ENCODE data around the gene SEL1L3.

SEL1L3 gene

DNA sequence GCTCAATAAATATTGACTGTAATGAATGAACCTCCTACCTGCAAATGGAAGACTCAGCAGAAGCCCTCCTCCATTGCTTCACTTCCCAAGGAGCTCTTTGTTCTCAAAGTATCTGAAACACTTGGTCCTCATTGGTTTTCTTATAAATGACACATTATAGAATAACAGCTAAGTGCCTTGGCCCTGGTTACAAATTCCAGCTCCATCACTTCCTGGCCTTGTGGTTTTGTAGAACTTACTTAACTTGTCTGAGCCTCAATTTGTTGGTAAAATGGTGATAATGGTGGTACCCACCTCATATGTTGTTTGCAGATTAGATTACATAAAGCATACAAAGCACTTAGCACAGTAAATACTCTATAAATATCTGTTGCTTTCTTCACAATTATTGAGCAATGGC is 26.0 kb upstream of the SEL1L3 start:
- no peak overlapping the region for H3K4me3 ChIP-seq (ENCODE audit: low read depth, low read length)
- TF ChIP-seq, protein P1, sequence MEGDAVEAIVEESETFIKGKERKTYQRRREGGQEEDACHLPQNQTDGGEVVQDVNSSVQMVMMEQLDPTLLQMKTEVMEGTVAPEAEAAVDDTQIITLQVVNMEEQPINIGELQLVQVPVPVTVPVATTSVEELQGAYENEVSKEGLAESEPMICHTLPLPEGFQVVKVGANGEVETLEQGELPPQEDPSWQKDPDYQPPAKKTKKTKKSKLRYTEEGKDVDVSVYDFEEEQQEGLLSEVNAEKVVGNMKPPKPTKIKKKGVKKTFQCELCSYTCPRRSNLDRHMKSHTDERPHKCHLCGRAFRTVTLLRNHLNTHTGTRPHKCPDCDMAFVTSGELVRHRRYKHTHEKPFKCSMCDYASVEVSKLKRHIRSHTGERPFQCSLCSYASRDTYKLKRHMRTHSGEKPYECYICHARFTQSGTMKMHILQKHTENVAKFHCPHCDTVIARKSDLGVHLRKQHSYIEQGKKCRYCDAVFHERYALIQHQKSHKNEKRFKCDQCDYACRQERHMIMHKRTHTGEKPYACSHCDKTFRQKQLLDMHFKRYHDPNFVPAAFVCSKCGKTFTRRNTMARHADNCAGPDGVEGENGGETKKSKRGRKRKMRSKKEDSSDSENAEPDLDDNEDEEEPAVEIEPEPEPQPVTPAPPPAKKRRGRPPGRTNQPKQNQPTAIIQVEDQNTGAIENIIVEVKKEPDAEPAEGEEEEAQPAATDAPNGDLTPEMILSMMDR (IDR thresholded peaks at IDR 0.05; ENCODE audit: borderline replicate concordance, insufficient read depth, low read depth, low read length), result no peak

DNA sequence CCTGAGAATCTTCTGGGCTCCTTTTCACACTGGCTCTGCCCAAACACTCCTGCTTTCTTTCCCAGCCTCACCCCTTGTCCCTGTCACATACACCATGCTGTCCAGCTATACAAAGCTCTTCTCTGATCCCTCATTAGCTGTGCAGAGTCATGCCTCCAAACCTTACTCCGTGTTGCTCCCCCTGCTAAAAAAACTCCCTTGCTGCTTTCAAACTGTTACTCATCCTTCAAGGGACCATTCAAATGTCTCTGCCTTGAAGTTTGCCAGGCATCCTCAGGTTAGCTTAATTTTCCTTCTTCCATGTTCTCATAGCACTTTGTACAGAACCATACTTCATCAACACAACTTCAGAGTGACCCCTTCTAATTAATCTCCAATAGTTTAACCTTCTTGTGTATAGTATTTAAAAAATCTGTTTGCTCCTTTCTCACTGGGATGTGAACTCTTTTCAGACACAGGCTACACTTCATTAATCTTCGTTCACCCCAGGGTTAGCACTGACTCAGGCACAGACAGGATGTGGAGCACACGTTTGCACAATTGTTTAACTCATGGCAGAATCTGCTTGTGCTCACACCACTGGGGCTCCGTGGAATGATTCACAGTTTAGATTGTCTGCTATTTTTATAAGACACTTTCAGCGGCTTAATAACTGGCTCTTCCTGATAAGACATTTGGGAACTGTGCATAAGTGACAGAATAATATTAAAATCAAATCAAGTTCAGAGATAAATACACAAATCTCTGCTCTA is 21.4 kb upstream of the SEL1L3 start:
- TF ChIP-seq, protein P1 (IDR thresholded peaks at IDR 0.05; ENCODE audit: borderline replicate concordance, insufficient read depth, low read depth, low read length), result no peak
- no peak overlapping the region for H3K4me3 ChIP-seq (ENCODE audit: low read depth, low read length)

DNA sequence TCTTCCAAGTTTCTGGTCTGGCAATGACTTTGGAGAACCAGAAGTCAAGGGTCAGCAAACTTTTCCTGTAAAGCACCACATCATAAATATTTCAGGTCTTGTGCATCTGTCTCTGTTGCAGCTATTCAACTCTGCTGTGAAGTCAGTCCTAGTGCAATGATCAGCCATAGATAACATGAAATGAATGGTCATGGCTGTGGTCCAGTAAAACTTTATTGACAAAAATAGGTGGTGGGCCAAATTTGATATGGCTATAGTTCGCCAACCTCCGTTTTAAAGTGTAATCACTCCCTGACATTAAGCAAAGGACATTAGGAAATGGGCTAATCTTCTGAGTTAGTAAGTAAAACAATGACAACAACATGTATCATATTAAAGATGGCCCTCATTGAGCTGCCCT is 20.8 kb upstream of the SEL1L3 start:
- TF ChIP-seq, protein P1 (IDR thresholded peaks at IDR 0.05; ENCODE audit: borderline replicate concordance, insufficient read depth, low read depth, low read length), result no peak
- H3K4me3 ChIP-seq (ENCODE audit: low read depth, low read length), result no peak overlapping the region

DNA sequence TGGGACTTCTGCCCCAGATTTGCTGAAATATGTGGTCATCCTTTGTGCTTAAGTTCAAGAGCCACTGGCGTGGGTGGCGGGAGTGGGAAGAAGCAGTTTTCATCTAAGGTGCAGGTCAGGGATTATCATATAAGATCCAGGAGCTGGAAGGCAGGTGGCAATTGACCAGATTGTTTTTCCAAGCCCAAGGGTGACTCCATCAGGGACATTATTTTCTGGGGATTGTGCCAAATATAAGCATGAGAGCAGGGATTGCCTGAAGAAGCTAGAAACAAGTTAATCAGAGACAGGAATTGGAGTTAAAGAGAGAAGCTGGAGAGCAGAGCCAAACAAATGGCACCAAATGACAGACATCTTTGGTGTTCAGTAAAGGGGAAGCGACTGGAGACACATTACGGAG is 19.4 kb upstream of the SEL1L3 start:
- TF ChIP-seq, protein P1 (IDR thresholded peaks at IDR 0.05; ENCODE audit: borderline replicate concordance, insufficient read depth, low read depth, low read length), result no peak

DNA sequence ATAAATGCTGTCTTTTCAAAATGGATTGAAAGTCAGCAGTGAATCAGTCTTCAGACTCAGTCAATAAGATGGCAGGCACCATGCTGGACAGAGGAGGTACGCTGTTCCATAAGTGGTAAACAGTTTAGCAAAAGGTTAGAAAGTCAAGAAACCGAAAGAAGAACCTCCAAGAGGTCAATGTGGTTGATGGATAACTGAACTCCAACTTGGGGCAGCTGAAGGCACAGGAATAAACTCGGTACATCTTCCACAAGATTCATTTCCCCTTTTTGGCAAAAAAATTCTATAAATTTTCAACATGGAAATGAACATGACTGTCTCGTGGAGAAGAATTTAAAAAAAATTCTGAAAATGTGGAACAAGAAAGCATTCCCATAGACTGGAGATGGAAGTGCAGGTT is 18.4 kb upstream of the SEL1L3 start:
- TF ChIP-seq, protein P1 (IDR thresholded peaks at IDR 0.05; ENCODE audit: borderline replicate concordance, insufficient read depth, low read depth, low read length), result no peak
- H3K4me3 ChIP-seq (ENCODE audit: low read depth, low read length), result no peak overlapping the region

More for the DNA sequence above, 19.4 kb upstream of the SEL1L3 start:
- H3K4me3 ChIP-seq (ENCODE audit: low read depth, low read length), result no peak overlapping the region

DNA sequence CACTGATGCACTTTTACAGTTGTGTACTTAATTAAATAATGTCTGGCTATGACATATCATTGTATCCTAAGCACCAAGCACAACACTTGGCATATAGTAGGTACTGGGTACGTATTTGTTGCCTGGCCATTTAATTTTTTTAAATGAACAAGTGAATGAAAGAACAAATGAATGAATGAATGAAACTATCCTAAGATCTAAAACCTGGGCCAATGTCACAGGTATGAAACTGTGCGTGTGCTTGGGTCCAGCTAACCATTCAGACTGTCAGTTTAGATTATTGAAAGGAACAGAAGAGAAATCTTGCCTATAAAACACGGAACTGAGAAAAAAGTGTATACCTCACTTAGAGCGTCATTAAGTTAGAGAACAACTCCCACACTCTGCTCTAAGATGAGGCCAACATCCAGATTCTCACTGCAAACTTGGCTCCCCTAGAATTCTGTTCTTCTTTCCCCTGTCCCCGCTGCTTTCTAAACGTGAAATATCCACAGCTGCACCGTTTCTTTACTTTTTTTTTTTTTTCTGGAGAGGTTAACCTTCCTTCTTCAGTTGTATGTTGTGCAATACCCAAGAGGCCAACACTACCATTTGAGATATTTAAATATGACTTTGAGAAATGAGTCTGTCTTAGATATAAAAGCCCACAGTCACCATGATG is 17.3 kb upstream of the SEL1L3 start:
- no peak overlapping the region for H3K4me3 ChIP-seq (ENCODE audit: low read depth, low read length)
- TF ChIP-seq, protein P1 (IDR thresholded peaks at IDR 0.05; ENCODE audit: borderline replicate concordance, insufficient read depth, low read depth, low read length), result no peak

DNA sequence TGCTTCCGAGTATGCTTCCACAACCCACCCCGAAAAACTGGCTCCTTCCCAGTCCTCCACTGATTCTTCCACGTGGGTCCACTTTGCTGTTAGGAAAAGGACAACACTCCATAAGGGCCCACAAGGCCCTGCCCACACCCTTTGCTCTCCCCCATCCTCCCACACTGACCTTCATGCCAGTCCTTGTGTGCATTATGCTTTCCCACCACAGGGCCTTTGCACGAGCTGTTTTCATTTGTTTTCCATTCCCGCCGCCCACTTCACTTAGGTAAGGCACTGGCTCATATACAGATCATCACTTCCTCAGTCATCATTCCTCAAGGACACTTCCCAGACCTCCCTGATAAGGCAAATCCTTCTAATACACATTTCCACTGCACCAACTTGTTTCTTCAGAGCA is 16.8 kb upstream of the SEL1L3 start:
- TF ChIP-seq, protein P1 (IDR thresholded peaks at IDR 0.05; ENCODE audit: borderline replicate concordance, insufficient read depth, low read depth, low read length), result no peak
- no peak overlapping the region for H3K4me3 ChIP-seq (ENCODE audit: low read depth, low read length)

Measured in GM12875 (cell line).